Measurements from ENCODE around the gene WWOX.

GRCh38 chr16:78485188-78485916 is 385.9 kb downstream of the WWOX start:
- TF ChIP-seq CTCF (IDR thresholded peaks at IDR 0.05; ENCODE audit: low read length) (no peak), EZH2 (optimal IDR thresholded peaks at IDR 0.05; ENCODE audit: low read depth, low read length) (no peak)

Data from MM.1S (cell line).